ENCODE results near the gene SIRPB1. TPM values are rescaled to one million over a fixed set of nuclear protein-coding genes. Genes with fewer than 3 reads are reported as not detected.

SIRPB1 gene
- total and polyA plus RNA-seq, 2 experiments from 2014 or later = 0.54 TPM; not detected in 1

- H3K4me1 ChIP-seq (ENCODE audit: insufficient read depth) = peaks cover 5% of the 10 kb centered on the region
- no peaks in the 10 kb centered on the region for H3K79me2 ChIP-seq (ENCODE audit: insufficient read depth)
- peaks cover 40% of the 10 kb centered on the region for H3K27me3 ChIP-seq (replicated peaks; ENCODE audit: insufficient read depth)
- no peaks in the 10 kb centered on the region for H4K20me1 ChIP-seq (ENCODE audit: insufficient read depth)
- H2AFZ ChIP-seq = no peak overlapping the region
- no peak overlapping the region for H3K4me2 ChIP-seq (ENCODE audit: unreplicated experiment)
- H3K36me3 ChIP-seq (ENCODE audit: low read depth) = no peaks in the 10 kb centered on the region
- H3K4me3 ChIP-seq = no peak overlapping the region
- 10 to 16% methylated on average over 2 of the region's 2 CpGs for WGBS, 2 experiments (ENCODE audit: low coverage in 1 of 2, low lambda C conversion rate in 2 of 2, missing lambda C conversion rate in 2 of 2)
- H3K9ac ChIP-seq = no peak overlapping the region
- DNase-seq = no peak
- TF ChIP-seq EZH2 (IDR thresholded peaks at IDR 0.05; ENCODE audit: insufficient read depth, poor library complexity, severe bottlenecking) = no peak
- TF ChIP-seq EZH2phosphoT487 (IDR thresholded peaks at IDR 0.05; ENCODE audit: insufficient read depth, low read depth) = no peak
- peaks cover 2% of the 10 kb centered on the region; the same call in 1 of the 2 replicates for H3F3A ChIP-seq (ENCODE audit: insufficient read depth)
- in situ Hi-C loops (cut with MboI) = loop anchor here (25.0 kb wide), 1 partner anchor 100 kb away; no protein-coding TSS in a partner anchor
- no peaks in the 10 kb centered on the region for H3K9me3 ChIP-seq (ENCODE audit: low read depth)
- no peaks in the 10 kb centered on the region for H3K9me2 ChIP-seq (ENCODE audit: insufficient read depth)
- no peak overlapping the region for H3K27ac ChIP-seq
Measured at GRCh38 chr20:1637226-1637625, 17.4 kb upstream of the SIRPB1 start.

- Histone ChIP-seq H3K4me2 (ENCODE audit: unreplicated experiment) (no peak overlapping the region), H3K9me3 (ENCODE audit: low read depth) (no peaks in the 10 kb centered on the region), H3K9ac (no peak overlapping the region), H3K79me2 (ENCODE audit: insufficient read depth) (no peaks in the 10 kb centered on the region), H3K4me1 (ENCODE audit: insufficient read depth) (peaks cover 11% of the 10 kb centered on the region), H3K9me2 (ENCODE audit: insufficient read depth) (no peaks in the 10 kb centered on the region), H2AFZ (no peak overlapping the region), H3K36me3 (ENCODE audit: low read depth) (no peaks in the 10 kb centered on the region), H3K27ac (no peak overlapping the region), H4K20me1 (ENCODE audit: insufficient read depth) (no peaks in the 10 kb centered on the region), H3K27me3 (replicated peaks; ENCODE audit: insufficient read depth) (peaks cover 34% of the 10 kb centered on the region), H3F3A (ENCODE audit: insufficient read depth) (peaks cover 8% of the 10 kb centered on the region), H3K4me3 (no peak overlapping the region)
- in situ Hi-C loops (cut with MboI) = loop anchor here (25.0 kb wide), 1 partner anchor 99 kb away; no protein-coding TSS in a partner anchor
- 18 to 33% methylated on average over 2 of the region's 2 CpGs for WGBS, 2 experiments (ENCODE audit: low coverage in 1 of 2, low lambda C conversion rate in 2 of 2, missing lambda C conversion rate in 2 of 2)
- DNase-seq = no peak
- TF ChIP-seq EZH2phosphoT487 (IDR thresholded peaks at IDR 0.05; ENCODE audit: insufficient read depth, low read depth) (no peak), EZH2 (IDR thresholded peaks at IDR 0.05; ENCODE audit: insufficient read depth, poor library complexity, severe bottlenecking) (no peak)
Measured at GRCh38 chr20:1636621-1637020, 16.8 kb upstream of the SIRPB1 start.

GRCh38 chr20:1635291-1635979 lies 15.6 kb upstream of the SIRPB1 start:
- Histone ChIP-seq H3K4me1 (ENCODE audit: insufficient read depth) (peaks cover 17% of the 10 kb centered on the region), H2AFZ (no peak overlapping the region), H3K27ac (no peak overlapping the region), H3K79me2 (ENCODE audit: insufficient read depth) (no peaks in the 10 kb centered on the region), H3K4me2 (ENCODE audit: unreplicated experiment) (no peak overlapping the region), H4K20me1 (ENCODE audit: insufficient read depth) (no peaks in the 10 kb centered on the region), H3F3A (ENCODE audit: insufficient read depth) (peaks cover 12% of the 10 kb centered on the region), H3K4me3 (no peak overlapping the region), H3K9me3 (ENCODE audit: low read depth) (no peaks in the 10 kb centered on the region), H3K27me3 (replicated peaks; ENCODE audit: insufficient read depth) (peaks cover 22% of the 10 kb centered on the region), H3K9me2 (ENCODE audit: insufficient read depth) (no peaks in the 10 kb centered on the region), H3K36me3 (ENCODE audit: low read depth) (no peaks in the 10 kb centered on the region), H3K9ac (no peak overlapping the region)
- no peak for DNase-seq
- TF ChIP-seq EZH2 (IDR thresholded peaks at IDR 0.05; ENCODE audit: insufficient read depth, poor library complexity, severe bottlenecking) (no peak), EZH2phosphoT487 (IDR thresholded peaks at IDR 0.05; ENCODE audit: insufficient read depth, low read depth) (no peak)
- in situ Hi-C loops (cut with MboI) = loop anchor here (25.0 kb wide), 1 partner anchor 98 kb away; no protein-coding TSS in a partner anchor
- WGBS, 2 experiments (ENCODE audit: low coverage in 1 of 2, low lambda C conversion rate in 2 of 2, missing lambda C conversion rate in 2 of 2) = 49 to 51% methylated on average over 10 of the region's 10 CpGs

DNA sequence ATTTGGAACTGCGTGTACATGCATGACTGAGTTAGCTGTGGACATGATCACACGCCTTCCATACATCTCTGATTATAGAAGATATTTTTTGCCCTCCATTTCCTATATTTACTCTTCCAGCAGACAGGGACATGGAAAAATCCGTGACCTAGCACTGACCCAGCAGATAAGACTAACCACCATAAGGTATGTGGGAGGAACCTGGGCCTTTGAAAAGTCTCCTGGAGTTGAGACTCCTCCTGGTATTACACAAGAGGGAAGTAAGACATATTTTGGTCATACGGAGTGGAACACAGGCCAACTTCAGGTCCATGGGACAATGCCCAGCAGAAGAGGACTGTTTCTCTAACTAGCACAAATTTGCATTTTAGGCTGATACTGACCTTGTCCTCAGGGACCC lies 13.7 kb upstream of the SIRPB1 start:
- H3K27ac ChIP-seq = no peak overlapping the region
- no peak overlapping the region for H3K9ac ChIP-seq
- no peaks in the 10 kb centered on the region for H3K9me2 ChIP-seq (ENCODE audit: insufficient read depth)
- H3K36me3 ChIP-seq (ENCODE audit: low read depth) = no peaks in the 10 kb centered on the region
- peaks cover 12% of the 10 kb centered on the region for H3F3A ChIP-seq (ENCODE audit: insufficient read depth)
- in situ Hi-C loops (cut with MboI) = loop anchor here (25.0 kb wide), 1 partner anchor 96 kb away; no protein-coding TSS in a partner anchor
- no peak for TF ChIP-seq EZH2phosphoT487 (IDR thresholded peaks at IDR 0.05; ENCODE audit: insufficient read depth, low read depth)
- TF ChIP-seq EZH2 (IDR thresholded peaks at IDR 0.05; ENCODE audit: insufficient read depth, poor library complexity, severe bottlenecking) = no peak
- H3K4me2 ChIP-seq (ENCODE audit: unreplicated experiment) = no peak overlapping the region
- H3K9me3 ChIP-seq (ENCODE audit: low read depth) = no peaks in the 10 kb centered on the region
- H2AFZ ChIP-seq = no peak overlapping the region
- DNase-seq = no peak
- WGBS, 2 experiments (ENCODE audit: low coverage in 1 of 2, low lambda C conversion rate in 2 of 2, missing lambda C conversion rate in 2 of 2) = 29 to 38% methylated on average over 4 of the region's 4 CpGs
- no peaks in the 10 kb centered on the region for H3K79me2 ChIP-seq (ENCODE audit: insufficient read depth)
- H3K27me3 ChIP-seq (replicated peaks; ENCODE audit: insufficient read depth) = peaks cover 14% of the 10 kb centered on the region; the same call in 1 of the 2 replicates
- no peak overlapping the region for H3K4me3 ChIP-seq
- H3K4me1 ChIP-seq (ENCODE audit: insufficient read depth) = peaks cover 17% of the 10 kb centered on the region
- H4K20me1 ChIP-seq (ENCODE audit: insufficient read depth) = no peaks in the 10 kb centered on the region
